K562 (cell line): Measurements from ENCODE around the gene METAP1D.

ENCODE experiments used
- ATF1 ChIP-seq, 2 experiments: fragments of 450-650 bp in 1 of 2; IDR thresholded peaks; 2 replicates each; pipeline ENCODE4 v1.6.1; 2016; ENCODE audit warnings: missing compliant biosample characterization in 1 of 2, missing genetic modification characterization in 1 of 2
- ATF7 ChIP-seq: fragments of 450-650 bp; IDR thresholded peaks from 2 replicates; pipeline ENCODE4 v1.7.1; 2014; ENCODE audit warnings: mild to moderate bottlenecking, moderate library complexity
- CEBPB ChIP-seq: fragments of 450-650 bp; IDR thresholded peaks from 2 replicates; pipeline ENCODE4 v1.6.1; 2016; ENCODE audit warnings: missing genetic modification characterization, missing compliant biosample characterization
- CREM ChIP-seq: IDR thresholded peaks from 2 replicates; pipeline ENCODE4 v1.6.1; 2014; ENCODE audit warnings: antibody characterized with exemption, low read depth
- CTCF ChIP-seq, 3 experiments: IDR thresholded peaks in 2 of 3; conservative IDR thresholded peaks in 1 of 3; 2 replicates each; pipeline ENCODE4 v1.5.1; 2011 to 2012; ENCODE audit warnings: low read length in 3 of 3, mild to moderate bottlenecking in 3 of 3, control low read depth in 2 of 3, improper control_type of control experiment in 1 of 3, inconsistent platforms in 1 of 3, low read depth in 1 of 3, mixed read lengths in 1 of 3, moderate library complexity in 1 of 3; ENCODE audit not compliant: insufficient read depth in 2 of 3
- MIER1 ChIP-seq: fragments of 450-650 bp; IDR thresholded peaks from 2 replicates; pipeline ENCODE4 v1.6.1; 2016; ENCODE audit warnings: antibody characterized with exemption, mild to moderate bottlenecking, low read depth
- MYC ChIP-seq, 2 experiments: fragments of 250-450 bp in 1 of 2; sonication (Bioruptor Pico) in 1 of 2; IDR thresholded peaks; 2 replicates each; pipeline versions ENCODE4 v1.5.1 to v1.6.1; 2012 to 2021; ENCODE audit warnings: low read depth in 2 of 2, borderline replicate concordance in 1 of 2, improper control_type of control experiment in 1 of 2, low read length in 1 of 2, mild to moderate bottlenecking in 1 of 2, moderate library complexity in 1 of 2
- NFE2L1 ChIP-seq: fragments of 450-650 bp; IDR thresholded peaks from 2 replicates; pipeline ENCODE4 v1.6.1; 2016; ENCODE audit warnings: missing genetic modification characterization, low read depth, mild to moderate bottlenecking, missing compliant biosample characterization, moderate library complexity, borderline replicate concordance
- SMAD3 ChIP-seq: fragments of 450-650 bp; formaldehyde crosslinking; conservative IDR thresholded peaks from 2 replicates; pipeline ENCODE4 v1.4.0; 2020; ENCODE audit warnings: mild to moderate bottlenecking
- ZNF134 ChIP-seq: fragments of 250-450 bp; sonication (Bioruptor Pico); conservative IDR thresholded peaks from 2 replicates; pipeline ENCODE4 v1.4.0; 2020
- TF ChIP-seq, protein P1 (sequence below), 2 experiments: fragments of 200-800 bp in 1 of 2; sonication (Bioruptor generic) in 1 of 2; sonication (generic) in 1 of 2; formaldehyde crosslinking in 1 of 2; IDR thresholded peaks in 1 of 2; conservative IDR thresholded peaks in 1 of 2; 2 replicates each; pipeline versions ENCODE4 v1.5.0 to v1.6.1; 2016 to 2020; ENCODE audit warnings: missing compliant biosample characterization in 1 of 2, missing genetic modification characterization in 1 of 2, missing genetic modification reagents in 1 of 2
- TF ChIP-seq, protein P2 (sequence below): fragments of 250-450 bp; sonication (Bioruptor Pico); IDR thresholded peaks from 2 replicates; pipeline ENCODE4 v1.8.0; 2021; ENCODE audit warnings: borderline replicate concordance, mild to moderate bottlenecking, moderate library complexity; ENCODE audit not compliant: poor library complexity, severe bottlenecking
- TF ChIP-seq, protein P3 (sequence below): sonication (generic); formaldehyde crosslinking; IDR thresholded peaks from 2 replicates; pipeline ENCODE4 v1.9.0; 2022; ENCODE audit warnings: mild to moderate bottlenecking, missing genetic modification reagents

GRCh38 chr2:172100080-172100934 lies 100.6 kb downstream of the METAP1D start:
- TF ChIP-seq ATF7, result no peak
- TF ChIP-seq, protein P1, sequence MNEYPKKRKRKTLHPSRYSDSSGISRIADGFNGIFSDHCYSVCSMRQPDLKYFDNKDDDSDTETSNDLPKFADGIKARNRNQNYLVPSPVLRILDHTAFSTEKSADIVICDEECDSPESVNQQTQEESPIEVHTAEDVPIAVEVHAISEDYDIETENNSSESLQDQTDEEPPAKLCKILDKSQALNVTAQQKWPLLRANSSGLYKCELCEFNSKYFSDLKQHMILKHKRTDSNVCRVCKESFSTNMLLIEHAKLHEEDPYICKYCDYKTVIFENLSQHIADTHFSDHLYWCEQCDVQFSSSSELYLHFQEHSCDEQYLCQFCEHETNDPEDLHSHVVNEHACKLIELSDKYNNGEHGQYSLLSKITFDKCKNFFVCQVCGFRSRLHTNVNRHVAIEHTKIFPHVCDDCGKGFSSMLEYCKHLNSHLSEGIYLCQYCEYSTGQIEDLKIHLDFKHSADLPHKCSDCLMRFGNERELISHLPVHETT (CRISPR knock-in tag; conservative IDR thresholded peaks at IDR 0.05 in 1 of 2, IDR thresholded peaks at IDR 0.05 in 1 of 2), result no peak
- no peak for TF ChIP-seq NFE2L1 (tag)
- TF ChIP-seq MIER1, result no peak
- no peak for TF ChIP-seq CTCF (IDR thresholded peaks at IDR 0.05 in 2 of 3, conservative IDR thresholded peaks at IDR 0.05 in 1 of 3; ENCODE audit: insufficient read depth in 2 of 3, low read depth in 1 of 3, low read length in 3 of 3)
- TF ChIP-seq SMAD3 (CRISPR knock-in tag), result no peak
- TF ChIP-seq ATF1 (CRISPR knock-in tag; IDR thresholded peaks at IDR 0.05), result no peak
- no peak for TF ChIP-seq ATF1 (tag; IDR thresholded peaks at IDR 0.05)
- TF ChIP-seq, protein P2, sequence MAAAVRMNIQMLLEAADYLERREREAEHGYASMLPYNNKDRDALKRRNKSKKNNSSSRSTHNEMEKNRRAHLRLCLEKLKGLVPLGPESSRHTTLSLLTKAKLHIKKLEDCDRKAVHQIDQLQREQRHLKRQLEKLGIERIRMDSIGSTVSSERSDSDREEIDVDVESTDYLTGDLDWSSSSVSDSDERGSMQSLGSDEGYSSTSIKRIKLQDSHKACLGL (CRISPR knock-in tag), result no peak
- TF ChIP-seq MYC (IDR thresholded peaks at IDR 0.05; ENCODE audit: low read depth, low read length), result no peak
- no peak for TF ChIP-seq MYC (CRISPR knock-in tag; IDR thresholded peaks at IDR 0.05; ENCODE audit: borderline replicate concordance, low read depth)
- TF ChIP-seq ZNF134 (CRISPR knock-in tag), result no peak
- TF ChIP-seq, protein P3, sequence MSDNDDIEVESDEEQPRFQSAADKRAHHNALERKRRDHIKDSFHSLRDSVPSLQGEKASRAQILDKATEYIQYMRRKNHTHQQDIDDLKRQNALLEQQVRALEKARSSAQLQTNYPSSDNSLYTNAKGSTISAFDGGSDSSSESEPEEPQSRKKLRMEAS (CRISPR knock-in tag), result no peak
- TF ChIP-seq CEBPB, result no peak
- TF ChIP-seq CREM, result no peak
